HepG2 (cell line): ENCODE results near the gene SLC25A10. TPM values are rescaled to one million over a fixed set of nuclear protein-coding genes. Genes with fewer than 3 reads are reported as not detected.

Experiments used
- ATF5 ChIP-seq: sonication (generic); formaldehyde crosslinking; IDR thresholded peaks from 2 replicates; pipeline ENCODE4 v1.4.0; 2020; ENCODE audit warnings: mild to moderate bottlenecking, low read depth, missing genetic modification reagents
- HMGA1 ChIP-seq: sonication (generic); formaldehyde crosslinking; conservative IDR thresholded peaks from 2 replicates; pipeline ENCODE4 v1.4.0; 2020; ENCODE audit warnings: missing genetic modification reagents
- HNRNPL ChIP-seq: fragments of 200-400 bp; formaldehyde crosslinking; IDR thresholded peaks from 2 replicates; pipeline ENCODE4 v1.6.1; 2017; ENCODE audit warnings: mild to moderate bottlenecking, low read depth, low read length
- MNT ChIP-seq: fragments of 450-650 bp; IDR thresholded peaks from 2 replicates; pipeline ENCODE4 v1.6.1; 2016
- NFKB2 ChIP-seq: sonication (generic); formaldehyde crosslinking; IDR thresholded peaks from 2 replicates; pipeline ENCODE4 v1.4.0; 2020; ENCODE audit warnings: missing genetic modification reagents, borderline replicate concordance
- THAP11 ChIP-seq: IDR thresholded peaks from 2 replicates; pipeline ENCODE4 v1.6.1; 2016; ENCODE audit warnings: missing biosample characterization, missing genetic modification reagents
- ZBTB10 ChIP-seq: sonication (generic); formaldehyde crosslinking; IDR thresholded peaks from 2 replicates; pipeline ENCODE4 v1.4.0; 2020; ENCODE audit warnings: missing genetic modification reagents, borderline replicate concordance
- ZNF446 ChIP-seq: sonication (generic); formaldehyde crosslinking; IDR thresholded peaks from 2 replicates; pipeline ENCODE4 v1.5.0; 2020; ENCODE audit warnings: mild to moderate bottlenecking, missing genetic modification reagents
- polyA plus RNA-seq, 8 experiments: library from polyadenylated mRNA; depleted of rRNA in 3 of 8; stranded (reverse) in 7 of 8; unstranded in 1 of 8; fragments of >200 nt; fragmentation: Illumina TruSeq in 4 of 8; extraction: Trizol in 4 of 8; gene quantifications; 2 replicates each; pipeline versions ENCODE4 v1.2.1 to v1.2.3, GENCODE V29; 2011 to 2016; ENCODE audit warnings: low read depth in 4 of 8, missing spikeins in 1 of 8, mixed read lengths in 1 of 8; ENCODE audit not compliant: insufficient read depth in 1 of 8
- total RNA-seq, 5 experiments: library from RNA; depleted of rRNA; stranded (reverse); fragments of >200 nt; fragmentation: Illumina TruSeq; extraction: Trizol; gene quantifications; 2 replicates each; pipeline ENCODE4 v1.2.3, GENCODE V29; 2016; ENCODE audit warnings: low read depth in 1 of 5

SLC25A10 gene
- total and polyA plus RNA-seq, 2 of the 13 experiments (the other 11 are each of a cell fraction or from before 2014, with no cell fraction given): 46.5 to 140 TPM

- peak; percentile 47; the same call in 1 of the 2 replicates for TF ChIP-seq ZBTB10 (CRISPR knock-in tag)
- TF ChIP-seq THAP11 (CRISPR knock-in tag): peak; percentile 95
- TF ChIP-seq NFKB2: peak; percentile 94; the same call in 1 of the 2 replicates
- TF ChIP-seq ATF5 (CRISPR knock-in tag): no peak; the same call in 1 of the 2 replicates
- TF ChIP-seq ZNF446 (CRISPR knock-in tag): peak; percentile 96
- TF ChIP-seq MNT: peak; percentile 50; the same call in 1 of the 2 replicates
- TF ChIP-seq HMGA1: no peak
- TF ChIP-seq HNRNPL: peak; percentile 44; the same call in 1 of the 2 replicates
- TF ChIP-seq, all 625 proteins: peak for 332
Observed at GRCh38 chr17:81666342-81667191, 45.5 kb upstream of the SLC25A10 start, which contains the start of the genes CCDC137 and OXLD1 (continued).
